ENCODE measurements around the gene TES.
A peak's percentile ranks its signal among the peaks of the same experiment; 100 is the strongest.

TES gene

GRCh38 chr7:116225860-116226259 is 15.5 kb downstream of the TES start:
- Histone ChIP-seq H3K27me3 (ENCODE audit: control insufficient read depth in 1 of 2, insufficient read depth in 2 of 2, low read length in 2 of 2) (no peaks in the 10 kb centered on the region), H3K36me3 (ENCODE audit: insufficient read depth, low read length) (no peaks in the 10 kb centered on the region), H3K4me3 (ENCODE audit: low read depth in 1 of 2, low read length in 2 of 2) (no peak overlapping the region), H3K9ac (ENCODE audit: low read length) (no peak overlapping the region), H3K4me1 (ENCODE audit: insufficient read depth, low read length) (peaks cover 75% of the 10 kb centered on the region), H3K27ac (ENCODE audit: low read depth, low read length) (peak overlapping the region; percentile 78), H3K9me3 (ENCODE audit: low read length) (no peaks in the 10 kb centered on the region)

DNA sequence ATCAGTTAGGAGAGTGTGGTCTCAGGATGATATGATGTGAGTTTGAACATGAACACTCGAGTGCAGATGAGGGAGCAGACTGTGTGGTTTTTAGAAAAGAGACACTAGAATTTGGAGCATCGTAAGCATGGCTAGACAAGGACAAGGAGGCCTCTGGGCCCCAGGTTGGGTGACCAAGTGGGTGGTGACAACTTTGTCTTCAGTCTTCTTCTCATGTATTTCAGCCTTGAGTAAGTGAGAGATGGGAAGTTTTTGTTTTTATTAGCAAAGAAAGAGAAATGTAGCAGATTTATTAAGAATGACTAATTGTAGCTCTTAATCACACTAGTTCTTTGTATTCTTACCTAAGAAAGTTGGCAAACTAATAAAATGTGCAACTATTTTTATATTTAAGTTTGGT is 16.3 kb downstream of the TES start:
- no peaks in the 10 kb centered on the region for H3K36me3 ChIP-seq (ENCODE audit: insufficient read depth, low read length)
- H3K4me1 ChIP-seq (ENCODE audit: insufficient read depth, low read length), result peaks cover 77% of the 10 kb centered on the region
- no peak overlapping the region for H3K9ac ChIP-seq (ENCODE audit: low read length)
- H3K27ac ChIP-seq (ENCODE audit: low read depth, low read length), result peak overlapping the region; percentile 78
- no peaks in the 10 kb centered on the region for H3K9me3 ChIP-seq (ENCODE audit: low read length)
- H3K4me3 ChIP-seq (ENCODE audit: low read depth in 1 of 2, low read length in 2 of 2), result no peak overlapping the region
- H3K27me3 ChIP-seq (ENCODE audit: control insufficient read depth in 1 of 2, insufficient read depth in 2 of 2, low read length in 2 of 2), result no peaks in the 10 kb centered on the region

DNA sequence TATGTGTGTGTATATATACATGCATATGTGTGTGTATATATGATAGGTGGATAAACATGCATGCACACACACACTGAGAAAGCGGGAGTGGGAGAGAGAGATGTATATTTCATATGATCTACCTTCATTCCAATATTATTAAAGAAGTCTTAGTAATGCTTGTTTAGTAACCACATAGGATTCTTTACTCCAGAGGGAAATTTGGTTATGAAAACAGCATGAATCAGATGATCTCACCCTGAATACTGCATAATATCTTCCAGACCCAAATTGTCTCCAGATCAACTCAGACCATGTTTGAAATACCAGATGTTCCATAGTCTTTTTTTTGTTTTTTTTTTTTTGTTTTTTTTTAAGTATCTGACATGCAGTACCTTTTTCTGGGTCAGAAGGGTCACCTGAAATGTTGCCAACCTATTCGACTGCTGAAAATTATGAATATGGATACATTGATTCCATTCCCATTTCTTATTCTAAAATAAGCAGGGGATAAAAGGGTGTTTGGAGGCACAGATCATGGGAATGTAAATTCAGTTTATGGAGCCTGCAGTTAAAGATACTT is 17.4 kb downstream of the TES start:
- Histone ChIP-seq H3K27me3 (ENCODE audit: control insufficient read depth in 1 of 2, insufficient read depth in 2 of 2, low read length in 2 of 2) (no peaks in the 10 kb centered on the region), H3K9ac (ENCODE audit: low read length) (no peak overlapping the region), H3K4me1 (ENCODE audit: insufficient read depth, low read length) (peaks cover 80% of the 10 kb centered on the region), H3K36me3 (ENCODE audit: insufficient read depth, low read length) (no peaks in the 10 kb centered on the region), H3K4me3 (ENCODE audit: low read depth in 1 of 2, low read length in 2 of 2) (no peak overlapping the region), H3K9me3 (ENCODE audit: low read length) (no peaks in the 10 kb centered on the region), H3K27ac (ENCODE audit: low read depth, low read length) (peak overlapping the region; percentile 63)

DNA sequence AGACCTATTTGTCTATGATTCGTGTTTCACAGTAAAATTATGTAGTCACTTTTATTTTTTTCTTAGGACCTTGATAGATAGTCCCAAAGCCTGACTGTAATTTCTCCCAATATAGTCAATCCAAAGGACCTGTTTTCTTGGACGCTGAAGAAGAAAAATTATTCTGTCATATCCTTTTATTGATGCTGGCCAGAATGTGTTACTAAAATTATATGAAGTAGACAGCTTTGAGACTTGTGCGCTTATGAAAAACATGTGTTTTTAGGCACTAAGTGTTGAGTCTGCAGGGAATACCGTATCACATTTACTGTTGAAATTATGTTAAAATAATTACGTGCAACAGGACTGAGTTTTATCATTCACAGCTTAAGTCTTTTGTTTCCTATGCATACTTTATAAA is 17.9 kb downstream of the TES start:
- H3K4me1 ChIP-seq (ENCODE audit: insufficient read depth, low read length), result peaks cover 79% of the 10 kb centered on the region
- H3K9ac ChIP-seq (ENCODE audit: low read length), result no peak overlapping the region
- H3K4me3 ChIP-seq (ENCODE audit: low read depth in 1 of 2, low read length in 2 of 2), result no peak overlapping the region
- H3K36me3 ChIP-seq (ENCODE audit: insufficient read depth, low read length), result no peaks in the 10 kb centered on the region
- no peaks in the 10 kb centered on the region for H3K9me3 ChIP-seq (ENCODE audit: low read length)
- H3K27ac ChIP-seq (ENCODE audit: low read depth, low read length), result peak overlapping the region; percentile 63
- H3K27me3 ChIP-seq (ENCODE audit: control insufficient read depth in 1 of 2, insufficient read depth in 2 of 2, low read length in 2 of 2), result no peaks in the 10 kb centered on the region

- Histone ChIP-seq H3K36me3 (ENCODE audit: insufficient read depth, low read length) (no peaks in the 10 kb centered on the region), H3K27ac (ENCODE audit: low read depth, low read length) (peak overlapping the region; percentile 85), H3K27me3 (ENCODE audit: control insufficient read depth in 1 of 2, insufficient read depth in 2 of 2, low read length in 2 of 2) (no peaks in the 10 kb centered on the region), H3K9ac (ENCODE audit: low read length) (peak overlapping the region; percentile 11), H3K9me3 (ENCODE audit: low read length) (no peaks in the 10 kb centered on the region), H3K4me1 (ENCODE audit: insufficient read depth, low read length) (peaks cover 74% of the 10 kb centered on the region), H3K4me3 (ENCODE audit: low read depth in 1 of 2, low read length in 2 of 2) (no peak overlapping the region)
These were observed 19.0 kb downstream of the TES start for GRCh38 chr7:116229366-116229765.

GRCh38 chr7:116230191-116231005 is 20.1 kb downstream of the TES start:
- H3K9me3 ChIP-seq (ENCODE audit: low read length), result no peaks in the 10 kb centered on the region
- H3K27ac ChIP-seq (ENCODE audit: low read depth, low read length), result peak overlapping the region; percentile 85
- H3K36me3 ChIP-seq (ENCODE audit: insufficient read depth, low read length), result peaks cover 3% of the 10 kb centered on the region
- H3K9ac ChIP-seq (ENCODE audit: low read length), result peak overlapping the region; percentile 59
- peaks cover 70% of the 10 kb centered on the region for H3K4me1 ChIP-seq (ENCODE audit: insufficient read depth, low read length)
- peak overlapping the region in 1 of 2 donors; percentile 15 for H3K4me3 ChIP-seq (ENCODE audit: low read depth in 1 of 2, low read length in 2 of 2)
- no peaks in the 10 kb centered on the region for H3K27me3 ChIP-seq (ENCODE audit: control insufficient read depth in 1 of 2, insufficient read depth in 2 of 2, low read length in 2 of 2)

GRCh38 chr7:116231543-116231942 is 21.2 kb downstream of the TES start:
- H3K36me3 ChIP-seq (ENCODE audit: insufficient read depth, low read length), result peaks cover 3% of the 10 kb centered on the region
- no peaks in the 10 kb centered on the region for H3K9me3 ChIP-seq (ENCODE audit: low read length)
- H3K27me3 ChIP-seq (ENCODE audit: control insufficient read depth in 1 of 2, insufficient read depth in 2 of 2, low read length in 2 of 2), result no peaks in the 10 kb centered on the region
- no peak overlapping the region for H3K4me3 ChIP-seq (ENCODE audit: low read depth in 1 of 2, low read length in 2 of 2)
- H3K4me1 ChIP-seq (ENCODE audit: insufficient read depth, low read length), result peaks cover 59% of the 10 kb centered on the region
- no peak overlapping the region for H3K9ac ChIP-seq (ENCODE audit: low read length)
- H3K27ac ChIP-seq (ENCODE audit: low read depth, low read length), result peak overlapping the region; percentile 85

DNA sequence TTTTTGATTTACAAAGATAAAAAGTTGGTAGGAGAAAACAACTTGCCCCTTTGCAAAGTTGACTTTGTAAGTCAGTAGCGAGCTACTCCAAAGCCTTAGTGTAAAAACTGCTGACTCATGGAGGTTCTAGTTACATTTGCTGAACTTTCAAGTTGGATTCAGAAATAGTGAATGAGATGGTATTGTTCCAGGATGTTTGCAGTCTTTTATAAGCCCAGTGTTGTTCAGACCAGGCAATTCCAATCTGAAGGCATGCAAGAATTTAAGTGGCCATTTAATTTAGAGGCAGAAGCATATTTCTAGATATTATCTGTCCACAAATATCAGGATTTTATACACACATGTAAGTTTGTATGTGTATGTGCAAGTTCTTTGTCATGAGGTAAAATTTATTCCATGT is 21.6 kb downstream of the TES start:
- Histone ChIP-seq H3K4me3 (ENCODE audit: low read depth in 1 of 2, low read length in 2 of 2) (no peak overlapping the region), H3K27me3 (ENCODE audit: control insufficient read depth in 1 of 2, insufficient read depth in 2 of 2, low read length in 2 of 2) (no peaks in the 10 kb centered on the region), H3K9ac (ENCODE audit: low read length) (no peak overlapping the region), H3K27ac (ENCODE audit: low read depth, low read length) (peak overlapping the region; percentile 85), H3K9me3 (ENCODE audit: low read length) (no peaks in the 10 kb centered on the region), H3K4me1 (ENCODE audit: insufficient read depth, low read length) (peaks cover 56% of the 10 kb centered on the region), H3K36me3 (ENCODE audit: insufficient read depth, low read length) (peaks cover 3% of the 10 kb centered on the region)

- no peak overlapping the region for H3K4me3 ChIP-seq (ENCODE audit: low read depth in 1 of 2, low read length in 2 of 2)
- H3K9me3 ChIP-seq (ENCODE audit: low read length), result no peaks in the 10 kb centered on the region
- H3K4me1 ChIP-seq (ENCODE audit: insufficient read depth, low read length), result peaks cover 53% of the 10 kb centered on the region
- H3K27ac ChIP-seq (ENCODE audit: low read depth, low read length), result peak overlapping the region; percentile 85
- H3K27me3 ChIP-seq (ENCODE audit: control insufficient read depth in 1 of 2, insufficient read depth in 2 of 2, low read length in 2 of 2), result no peaks in the 10 kb centered on the region
- H3K9ac ChIP-seq (ENCODE audit: low read length), result no peak overlapping the region
- H3K36me3 ChIP-seq (ENCODE audit: insufficient read depth, low read length), result peaks cover 3% of the 10 kb centered on the region
These were observed 22.0 kb downstream of the TES start for GRCh38 chr7:116232350-116232749.

DNA sequence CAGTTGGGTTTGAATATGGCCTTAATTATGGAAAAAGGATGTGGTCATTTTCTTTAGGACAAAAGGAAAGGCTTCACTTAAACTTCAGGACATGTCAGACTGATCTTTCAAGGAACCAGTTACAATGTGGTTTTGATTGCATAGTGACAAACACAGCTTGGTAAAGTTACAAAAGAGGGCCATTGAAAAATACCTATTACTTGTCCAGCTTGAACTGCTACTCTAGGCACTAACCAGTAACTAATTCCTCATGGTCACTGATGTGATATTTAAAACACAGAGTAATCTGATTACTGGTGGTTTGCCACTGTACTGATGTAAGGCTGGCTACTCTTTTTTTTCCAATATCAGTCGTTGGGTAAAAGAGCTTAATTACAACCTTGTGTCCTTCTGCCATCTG is 22.6 kb downstream of the TES start:
- Histone ChIP-seq H3K27me3 (ENCODE audit: control insufficient read depth in 1 of 2, insufficient read depth in 2 of 2, low read length in 2 of 2) (no peaks in the 10 kb centered on the region), H3K4me1 (ENCODE audit: insufficient read depth, low read length) (peaks cover 48% of the 10 kb centered on the region)

GRCh38 chr7:116234517-116235200 is 24.3 kb downstream of the TES start:
- no peak overlapping the region for H3K4me3 ChIP-seq (ENCODE audit: low read depth in 1 of 2, low read length in 2 of 2)
- no peak overlapping the region for H3K27ac ChIP-seq (ENCODE audit: low read depth, low read length)
- H3K9me3 ChIP-seq (ENCODE audit: low read length), result no peaks in the 10 kb centered on the region
- peaks cover 49% of the 10 kb centered on the region for H3K4me1 ChIP-seq (ENCODE audit: insufficient read depth, low read length)
- peaks cover 3% of the 10 kb centered on the region for H3K36me3 ChIP-seq (ENCODE audit: insufficient read depth, low read length)
- H3K27me3 ChIP-seq (ENCODE audit: control insufficient read depth in 1 of 2, insufficient read depth in 2 of 2, low read length in 2 of 2), result no peaks in the 10 kb centered on the region
- H3K9ac ChIP-seq (ENCODE audit: low read length), result no peak overlapping the region

More for the DNA sequence above, 22.6 kb downstream of the TES start:
- peaks cover 3% of the 10 kb centered on the region for H3K36me3 ChIP-seq (ENCODE audit: insufficient read depth, low read length)
- H3K4me3 ChIP-seq (ENCODE audit: low read depth in 1 of 2, low read length in 2 of 2), result no peak overlapping the region
- peak overlapping the region; percentile 85 for H3K27ac ChIP-seq (ENCODE audit: low read depth, low read length)
- H3K9ac ChIP-seq (ENCODE audit: low read length), result no peak overlapping the region
- H3K9me3 ChIP-seq (ENCODE audit: low read length), result no peaks in the 10 kb centered on the region

Measured in muscle layer of colon (tissue), 2 donors.